ENCODE data around the gene PROM1. TPM values are rescaled to one million over a fixed set of nuclear protein-coding genes. Genes with fewer than 3 reads are reported as not detected.

Gene PROM1, protein sequence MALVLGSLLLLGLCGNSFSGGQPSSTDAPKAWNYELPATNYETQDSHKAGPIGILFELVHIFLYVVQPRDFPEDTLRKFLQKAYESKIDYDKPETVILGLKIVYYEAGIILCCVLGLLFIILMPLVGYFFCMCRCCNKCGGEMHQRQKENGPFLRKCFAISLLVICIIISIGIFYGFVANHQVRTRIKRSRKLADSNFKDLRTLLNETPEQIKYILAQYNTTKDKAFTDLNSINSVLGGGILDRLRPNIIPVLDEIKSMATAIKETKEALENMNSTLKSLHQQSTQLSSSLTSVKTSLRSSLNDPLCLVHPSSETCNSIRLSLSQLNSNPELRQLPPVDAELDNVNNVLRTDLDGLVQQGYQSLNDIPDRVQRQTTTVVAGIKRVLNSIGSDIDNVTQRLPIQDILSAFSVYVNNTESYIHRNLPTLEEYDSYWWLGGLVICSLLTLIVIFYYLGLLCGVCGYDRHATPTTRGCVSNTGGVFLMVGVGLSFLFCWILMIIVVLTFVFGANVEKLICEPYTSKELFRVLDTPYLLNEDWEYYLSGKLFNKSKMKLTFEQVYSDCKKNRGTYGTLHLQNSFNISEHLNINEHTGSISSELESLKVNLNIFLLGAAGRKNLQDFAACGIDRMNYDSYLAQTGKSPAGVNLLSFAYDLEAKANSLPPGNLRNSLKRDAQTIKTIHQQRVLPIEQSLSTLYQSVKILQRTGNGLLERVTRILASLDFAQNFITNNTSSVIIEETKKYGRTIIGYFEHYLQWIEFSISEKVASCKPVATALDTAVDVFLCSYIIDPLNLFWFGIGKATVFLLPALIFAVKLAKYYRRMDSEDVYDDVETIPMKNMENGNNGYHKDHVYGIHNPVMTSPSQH
- total RNA-seq (2014; rRNA removed) (not detected in 2 replicates), Bru-seq, nascent RNA (percentile 4 among the genes with signal in this experiment), BruChase-seq, experiment 1, labeled RNA remaining after a 6-hour chase (percentile 8 among the genes with signal in this experiment), BruChase-seq, experiment 2, labeled RNA remaining after a 2-hour chase (percentile 12 among the genes with signal in this experiment)
- long read RNA-seq, result 0 reads

- H3K36me3 ChIP-seq (ENCODE audit: low read depth, low read length), result no peaks in the 10 kb centered on the region
- H3K9ac ChIP-seq (ENCODE audit: low read length), result no peak within 1 kb of the TSS
- ChIA-PET POLR2A (ENCODE audit: unreplicated experiment) (no interaction called here), CTCF (no interaction called here)
- H3K79me2 ChIP-seq (ENCODE audit: low read length), result no peaks in the 10 kb centered on the region
- H3K4me2 ChIP-seq (ENCODE audit: low read length), result no peak within 1 kb of the TSS
- intact Hi-C loops (cut with micrococcal nuclease), result no loop called here
- H3K27ac ChIP-seq (ENCODE audit: low read length), result no peak within 1 kb of the TSS
- H3F3A ChIP-seq (ENCODE audit: low read length, unreplicated experiment), result no peaks in the 10 kb centered on the region
- BruUV-seq (replicated peaks), result no TSS peak
- no peaks in the 10 kb centered on the region for H3K9me3 ChIP-seq (ENCODE audit: low read length)
- DNase-seq, result no peak
- H3K9me2 ChIP-seq (replicated peaks; ENCODE audit: low read length), result no peaks in the 10 kb centered on the region
- no peaks in the 10 kb centered on the region for H3K4me1 ChIP-seq (ENCODE audit: insufficient read depth, low read length)
- no peak within 1 kb of the TSS for H3K4me3 ChIP-seq (ENCODE audit: low read length)
- no peaks in the 10 kb centered on the region for H4K20me1 ChIP-seq (ENCODE audit: low read length)
- H3K27me3 ChIP-seq (ENCODE audit: low read length), result peaks cover 56% of the 10 kb centered on the region
- no peak within 1 kb of the TSS for H2AFZ ChIP-seq (ENCODE audit: low read length)
- ATAC-seq, result no peak
- TF ChIP-seq EZH2 (IDR thresholded peaks at IDR 0.05; ENCODE audit: low read length, unreplicated experiment) (no peak), EZH2phosphoT487 (IDR thresholded peaks at IDR 0.05; ENCODE audit: borderline replicate concordance, low read length) (no peak)
- TF ChIP-seq, protein P1, sequence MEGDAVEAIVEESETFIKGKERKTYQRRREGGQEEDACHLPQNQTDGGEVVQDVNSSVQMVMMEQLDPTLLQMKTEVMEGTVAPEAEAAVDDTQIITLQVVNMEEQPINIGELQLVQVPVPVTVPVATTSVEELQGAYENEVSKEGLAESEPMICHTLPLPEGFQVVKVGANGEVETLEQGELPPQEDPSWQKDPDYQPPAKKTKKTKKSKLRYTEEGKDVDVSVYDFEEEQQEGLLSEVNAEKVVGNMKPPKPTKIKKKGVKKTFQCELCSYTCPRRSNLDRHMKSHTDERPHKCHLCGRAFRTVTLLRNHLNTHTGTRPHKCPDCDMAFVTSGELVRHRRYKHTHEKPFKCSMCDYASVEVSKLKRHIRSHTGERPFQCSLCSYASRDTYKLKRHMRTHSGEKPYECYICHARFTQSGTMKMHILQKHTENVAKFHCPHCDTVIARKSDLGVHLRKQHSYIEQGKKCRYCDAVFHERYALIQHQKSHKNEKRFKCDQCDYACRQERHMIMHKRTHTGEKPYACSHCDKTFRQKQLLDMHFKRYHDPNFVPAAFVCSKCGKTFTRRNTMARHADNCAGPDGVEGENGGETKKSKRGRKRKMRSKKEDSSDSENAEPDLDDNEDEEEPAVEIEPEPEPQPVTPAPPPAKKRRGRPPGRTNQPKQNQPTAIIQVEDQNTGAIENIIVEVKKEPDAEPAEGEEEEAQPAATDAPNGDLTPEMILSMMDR (conservative IDR thresholded peaks at IDR 0.05; ENCODE audit: low read depth, low read length), result no peak
Measured at GRCh38 chr4:16083241-16084191, at the start of gene PROM1. PROM1 (minus strand) TSS chr4:16084023; CDS start chr4:16075906, 8,117 bp downstream.

- Histone ChIP-seq H3K9ac (ENCODE audit: low read length) (no peak overlapping the region), H3K4me3 (ENCODE audit: low read length) (no peak overlapping the region), H3K9me3 (ENCODE audit: low read length) (no peaks in the 10 kb centered on the region), H3K79me2 (ENCODE audit: low read length) (no peaks in the 10 kb centered on the region), H3K27me3 (ENCODE audit: low read length) (no peaks in the 10 kb centered on the region), H3K4me1 (ENCODE audit: insufficient read depth, low read length) (no peaks in the 10 kb centered on the region), H3K4me2 (ENCODE audit: low read length) (no peak overlapping the region), H3F3A (ENCODE audit: low read length, unreplicated experiment) (no peaks in the 10 kb centered on the region), H3K9me2 (replicated peaks; ENCODE audit: low read length) (no peaks in the 10 kb centered on the region), H4K20me1 (ENCODE audit: low read length) (no peaks in the 10 kb centered on the region), H3K36me3 (ENCODE audit: low read depth, low read length) (no peaks in the 10 kb centered on the region), H3K27ac (ENCODE audit: low read length) (no peak overlapping the region), H2AFZ (ENCODE audit: low read length) (no peak overlapping the region)
- CTCF ChIA-PET, result no interaction called here
- DNase-seq (no peak), ATAC-seq (no peak)
- BruUV-seq (replicated peaks), result no TSS peak
- TF ChIP-seq EZH2phosphoT487 (IDR thresholded peaks at IDR 0.05; ENCODE audit: borderline replicate concordance, low read length), result no peak
- intact Hi-C loops (cut with micrococcal nuclease), result no loop called here
- POLR2A ChIA-PET (ENCODE audit: unreplicated experiment), result no interaction called here
Measured at GRCh38 chr4:16133406-16133805, 49.6 kb upstream of the PROM1 start.

- CTCF ChIA-PET, result no interaction called here
Measured at GRCh38 chr4:16131293-16131692, 47.5 kb upstream of the PROM1 start.

More at GRCh38 chr4:16131293-16131692, 47.5 kb upstream of the PROM1 start:
- no peak overlapping the region for H3K27ac ChIP-seq (ENCODE audit: low read length)
- H3K9me3 ChIP-seq (ENCODE audit: low read length), result no peaks in the 10 kb centered on the region
- DNase-seq (no peak), ATAC-seq (no peak)
- no TSS peak for BruUV-seq (replicated peaks)
- no peak for TF ChIP-seq EZH2 (IDR thresholded peaks at IDR 0.05; ENCODE audit: low read length, unreplicated experiment)
- TF ChIP-seq EZH2phosphoT487 (IDR thresholded peaks at IDR 0.05; ENCODE audit: borderline replicate concordance, low read length), result no peak
- TF ChIP-seq, protein P1 (conservative IDR thresholded peaks at IDR 0.05; ENCODE audit: low read depth, low read length), result no peak
- H3K4me3 ChIP-seq (ENCODE audit: low read length), result no peak overlapping the region
- POLR2A ChIA-PET (ENCODE audit: unreplicated experiment), result no interaction called here
- no peaks in the 10 kb centered on the region for H4K20me1 ChIP-seq (ENCODE audit: low read length)
- H3F3A ChIP-seq (ENCODE audit: low read length, unreplicated experiment), result no peaks in the 10 kb centered on the region
- no peaks in the 10 kb centered on the region for H3K4me1 ChIP-seq (ENCODE audit: insufficient read depth, low read length)
- no peaks in the 10 kb centered on the region for H3K36me3 ChIP-seq (ENCODE audit: low read depth, low read length)
- no peaks in the 10 kb centered on the region for H3K9me2 ChIP-seq (replicated peaks; ENCODE audit: low read length)
- no peak overlapping the region for H3K4me2 ChIP-seq (ENCODE audit: low read length)
- no peak overlapping the region for H3K9ac ChIP-seq (ENCODE audit: low read length)
- no peaks in the 10 kb centered on the region for H3K79me2 ChIP-seq (ENCODE audit: low read length)
- no peaks in the 10 kb centered on the region for H3K27me3 ChIP-seq (ENCODE audit: low read length)
- no peak overlapping the region for H2AFZ ChIP-seq (ENCODE audit: low read length)
- intact Hi-C loops (cut with micrococcal nuclease), result no loop called here
